ENCODE data around the gene FXYD1.
"Not testable (repeated sequence)": the region's sequence is repeated elsewhere in the genome, so short reads cannot be mapped to it uniquely, and the experiment has no call there.

Gene FXYD1

DNA sequence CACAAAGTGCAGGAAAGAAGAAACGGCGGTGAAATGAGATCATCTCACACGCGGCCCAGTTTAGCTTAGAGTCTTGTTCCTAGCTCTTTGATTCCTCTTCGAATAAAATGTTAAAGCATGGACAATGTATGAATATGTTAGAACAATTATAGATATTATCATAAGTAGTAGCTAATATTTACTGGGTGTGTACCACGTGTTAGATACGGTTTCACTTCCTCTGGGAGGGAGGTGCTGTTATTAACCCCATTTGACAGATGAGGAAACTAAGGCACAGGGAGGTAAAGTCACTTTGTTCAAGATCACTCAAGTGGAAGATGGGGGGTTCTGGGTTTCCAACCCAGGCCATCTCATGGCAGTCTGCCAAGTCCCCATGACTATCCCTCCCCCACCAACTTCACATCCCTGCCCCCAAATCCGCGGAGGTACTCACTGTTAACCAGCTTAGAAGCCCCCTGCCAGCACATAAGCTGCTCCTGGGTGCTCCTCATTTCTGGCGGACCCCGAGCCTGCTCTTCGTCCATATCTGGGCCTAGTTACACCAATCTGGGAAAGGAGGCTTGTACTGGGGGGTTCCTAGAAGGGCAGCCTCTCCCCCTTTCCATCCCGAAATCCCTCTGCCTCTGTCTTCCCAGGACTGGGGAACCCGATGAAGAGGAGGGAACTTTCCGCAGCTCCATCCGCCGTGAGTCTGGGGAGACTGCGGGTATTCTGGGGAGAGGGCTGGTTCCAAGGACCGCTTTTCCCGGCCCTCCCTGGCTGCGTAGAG, 3.4 kb downstream of the FXYD1 start:
- no peak for DNase-seq

DNA sequence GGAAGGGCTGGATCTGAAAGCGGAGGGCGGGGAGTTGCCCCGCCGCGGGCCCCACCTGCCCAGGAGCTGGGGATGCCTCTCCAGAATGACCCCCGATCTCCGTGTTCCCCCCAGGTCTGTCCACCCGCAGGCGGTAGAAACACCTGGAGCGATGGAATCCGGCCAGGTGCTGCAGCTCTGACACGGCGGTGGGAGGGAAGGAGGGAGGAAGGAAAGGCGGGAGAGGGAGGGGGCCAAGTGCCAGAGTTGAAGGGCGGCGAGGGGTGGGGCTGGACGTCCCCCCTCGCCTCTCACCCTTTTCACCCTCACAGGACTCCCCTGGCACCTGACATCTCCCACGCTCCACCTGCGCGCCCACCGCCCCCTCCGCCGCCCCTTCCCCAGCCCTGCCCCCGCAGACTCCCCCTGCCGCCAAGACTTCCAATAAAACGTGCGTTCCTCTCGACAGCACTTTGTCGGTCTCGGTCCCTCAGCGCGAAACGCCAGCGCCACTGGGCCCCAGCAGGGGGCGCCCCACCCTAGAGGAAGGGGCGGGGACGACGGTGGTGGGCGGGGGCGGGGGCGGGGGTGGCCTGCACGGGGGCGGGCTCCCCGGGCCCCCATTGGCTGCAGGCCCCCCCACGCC, 4.1 kb downstream of the FXYD1 start:
- peak in 38 of 56 donors; percentile 19 to 79 (median 48) for DNase-seq

DNA sequence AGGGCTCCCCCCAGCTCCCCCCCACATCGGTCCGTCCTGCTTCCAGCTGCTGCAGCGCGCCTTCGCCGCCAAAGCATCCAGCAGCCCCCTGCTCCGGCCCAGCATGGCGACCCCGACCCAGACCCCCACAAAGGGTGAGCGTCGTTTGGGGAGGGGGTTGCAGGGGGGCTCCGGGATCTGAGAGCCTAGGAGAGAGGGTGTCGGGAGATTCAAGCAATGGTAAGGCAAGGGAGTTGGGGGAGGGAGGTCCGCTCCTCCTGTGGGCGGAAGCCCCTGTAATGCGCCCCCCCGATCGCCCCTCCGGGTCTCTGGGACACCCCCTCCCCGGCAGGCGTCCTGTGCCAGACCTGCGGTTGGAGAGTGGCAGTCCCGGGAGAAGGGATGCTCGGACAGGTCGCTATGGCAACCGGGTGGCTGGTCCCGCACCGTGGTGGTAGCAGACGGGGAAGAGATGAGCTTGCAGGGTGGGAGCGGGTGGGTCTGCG, 4.6 kb downstream of the FXYD1 start, which contains the start of gene FXYD7:
TSS of gene FXYD7 (plus strand) at position 25 of the 485 bp plus-strand sequence. CDS start at position 104, 79 bp downstream.
- peak in 19 of 56 donors; percentile 13 to 59 (median 28) for DNase-seq

DNA sequence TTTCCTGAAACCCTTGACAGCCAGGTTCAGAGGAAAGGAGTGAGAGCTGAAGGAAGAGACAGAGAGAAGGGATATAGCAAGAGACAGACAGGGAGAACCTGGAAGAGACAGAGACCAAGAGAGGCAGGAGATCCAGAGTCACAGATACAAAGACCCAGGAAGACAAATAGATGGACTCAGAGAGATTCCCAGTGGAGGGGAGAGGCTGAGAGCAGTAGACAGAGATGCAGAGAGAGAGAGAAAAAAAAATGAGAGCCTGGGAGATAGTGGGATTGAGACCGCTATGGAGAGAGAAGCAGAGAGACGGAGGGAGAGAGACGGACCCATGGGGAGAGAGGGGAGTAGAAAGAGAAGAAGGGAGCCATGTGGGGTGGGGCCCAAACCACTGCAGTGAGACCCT, 5.2 kb downstream of the FXYD1 start:
- DNase-seq = no peak

DNA sequence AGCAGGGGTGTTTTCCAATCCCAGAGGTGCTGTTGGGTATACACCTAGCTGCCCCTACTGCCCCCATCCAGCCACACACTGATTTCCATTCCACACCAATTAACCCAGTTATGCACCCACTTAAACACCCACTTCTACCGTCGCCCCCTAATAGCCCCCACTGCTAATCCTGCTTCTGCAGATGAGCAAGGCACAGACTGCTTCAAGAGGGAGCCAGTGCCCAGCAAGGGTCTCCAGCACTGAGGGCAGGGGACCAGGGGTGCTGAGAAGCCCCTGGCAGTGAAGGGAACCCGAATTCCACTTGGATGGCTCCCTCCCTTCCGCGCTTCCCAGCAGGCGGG, 5.6 kb downstream of the FXYD1 start:
- DNase-seq = no peak

DNA sequence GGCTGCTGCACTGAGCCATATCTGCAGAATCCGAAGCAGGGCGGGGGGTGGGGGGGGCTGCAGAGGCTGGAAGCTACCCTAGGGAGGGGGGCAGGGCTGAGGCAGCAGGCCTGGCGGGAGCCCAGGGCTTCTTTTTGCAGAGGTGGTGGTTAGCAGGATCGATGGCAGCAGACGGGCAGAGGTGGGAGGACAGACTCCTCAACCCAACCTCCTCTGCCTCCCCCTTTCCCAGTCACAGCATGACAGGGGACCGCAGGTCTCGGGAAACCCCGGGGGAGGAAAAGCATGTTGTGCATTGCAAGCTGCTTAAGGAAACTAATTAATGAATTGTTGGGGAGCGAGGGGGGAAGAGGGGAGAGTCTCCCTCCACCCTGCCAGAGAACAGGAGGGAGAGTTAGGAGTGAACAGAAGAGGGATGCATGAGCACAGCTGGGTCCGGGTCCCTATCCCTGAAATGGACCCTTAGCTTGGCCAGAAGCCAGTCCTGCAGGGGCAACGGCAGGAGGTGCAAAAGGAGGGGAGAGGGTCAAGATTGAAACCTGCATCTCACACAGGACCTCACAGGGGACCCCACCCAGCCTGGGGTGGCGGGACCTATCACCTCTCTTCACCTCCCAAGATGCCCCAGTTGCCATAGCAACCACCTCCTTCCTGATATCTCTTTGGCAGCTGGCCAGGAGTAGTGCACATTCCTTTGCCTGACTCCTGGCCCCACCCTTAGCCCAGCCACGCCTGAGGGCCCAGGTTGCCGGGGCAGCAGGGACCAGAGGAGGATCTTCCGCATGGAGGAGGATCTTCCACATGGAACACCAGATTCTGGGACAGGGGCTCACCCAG, 6.2 kb downstream of the FXYD1 start:
- peak in 18 of 56 donors; percentile 14 to 68 (median 36) for DNase-seq

DNA sequence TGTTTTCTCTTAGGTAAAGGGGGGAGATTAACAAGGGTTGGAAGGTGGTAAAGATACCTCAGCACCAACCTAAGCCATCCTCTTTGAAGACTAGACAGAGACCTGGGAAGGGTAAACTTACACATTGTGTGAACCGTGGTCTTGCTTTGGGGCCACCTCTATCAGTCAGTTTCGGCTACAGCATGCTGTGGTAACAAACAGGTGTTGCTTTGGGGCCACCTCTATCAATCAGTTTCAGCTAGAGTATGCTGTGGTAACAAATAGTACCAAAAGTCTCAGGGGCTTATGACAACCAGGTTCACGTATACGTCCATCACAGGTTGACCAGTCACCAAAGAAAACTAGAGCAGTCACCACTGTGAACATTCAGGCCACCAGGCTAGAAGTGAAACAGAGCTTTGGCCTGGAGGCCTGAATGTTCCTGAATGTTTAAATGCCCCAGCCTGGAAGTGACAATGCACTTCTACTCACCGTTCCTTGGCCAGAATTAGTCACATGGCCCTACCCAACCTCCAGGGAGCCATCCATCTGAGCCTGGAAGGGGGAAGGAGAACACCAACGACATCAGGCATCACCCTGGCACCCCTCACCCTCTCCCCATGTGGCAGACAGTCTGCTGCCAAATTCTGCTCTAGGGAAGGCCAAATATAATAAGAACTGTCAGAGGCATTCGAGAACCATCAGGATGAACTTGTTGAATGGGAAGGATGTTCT, 8.3 kb downstream of the FXYD1 start:
- no peak for DNase-seq

DNA sequence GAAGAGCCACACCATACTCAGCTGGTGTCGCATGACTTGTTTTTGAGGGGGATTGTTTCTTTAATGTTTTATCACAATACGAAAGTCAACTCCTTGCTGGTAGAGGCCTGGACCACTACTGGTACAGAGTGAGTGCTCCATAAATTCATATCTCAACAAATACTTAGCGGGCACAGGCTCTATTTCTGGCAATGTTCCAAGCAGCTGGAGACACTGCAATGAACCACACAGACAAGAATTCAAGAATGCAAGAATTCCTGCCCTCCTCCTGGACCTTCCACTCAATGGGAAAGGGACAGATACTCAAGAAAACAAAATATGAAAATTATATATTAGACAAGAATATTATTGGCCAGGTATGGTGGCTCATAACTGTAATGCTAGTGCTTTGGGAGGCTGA, 10.8 kb downstream of the FXYD1 start:
- DNase-seq = no peak

DNA sequence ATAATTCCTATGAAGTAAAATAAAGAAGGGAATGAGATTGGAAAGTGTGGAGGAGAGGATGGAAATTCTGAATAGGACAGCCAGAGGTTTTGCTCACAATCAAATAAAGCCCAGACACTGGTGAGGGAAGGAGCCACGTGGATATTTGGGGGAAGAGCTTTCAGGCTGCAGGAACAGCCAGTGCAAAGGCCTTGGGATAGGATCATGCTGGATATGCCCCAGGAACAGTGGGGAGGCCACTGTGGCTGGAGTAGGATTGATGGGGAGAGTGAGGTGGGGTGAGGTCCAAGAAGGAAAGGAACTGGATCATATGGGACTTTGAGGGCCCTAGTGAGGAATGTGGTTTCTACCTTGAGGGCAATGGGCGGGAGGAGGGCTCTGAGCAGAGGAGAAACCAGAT, 11.8 kb downstream of the FXYD1 start:
- no peak for DNase-seq

DNA sequence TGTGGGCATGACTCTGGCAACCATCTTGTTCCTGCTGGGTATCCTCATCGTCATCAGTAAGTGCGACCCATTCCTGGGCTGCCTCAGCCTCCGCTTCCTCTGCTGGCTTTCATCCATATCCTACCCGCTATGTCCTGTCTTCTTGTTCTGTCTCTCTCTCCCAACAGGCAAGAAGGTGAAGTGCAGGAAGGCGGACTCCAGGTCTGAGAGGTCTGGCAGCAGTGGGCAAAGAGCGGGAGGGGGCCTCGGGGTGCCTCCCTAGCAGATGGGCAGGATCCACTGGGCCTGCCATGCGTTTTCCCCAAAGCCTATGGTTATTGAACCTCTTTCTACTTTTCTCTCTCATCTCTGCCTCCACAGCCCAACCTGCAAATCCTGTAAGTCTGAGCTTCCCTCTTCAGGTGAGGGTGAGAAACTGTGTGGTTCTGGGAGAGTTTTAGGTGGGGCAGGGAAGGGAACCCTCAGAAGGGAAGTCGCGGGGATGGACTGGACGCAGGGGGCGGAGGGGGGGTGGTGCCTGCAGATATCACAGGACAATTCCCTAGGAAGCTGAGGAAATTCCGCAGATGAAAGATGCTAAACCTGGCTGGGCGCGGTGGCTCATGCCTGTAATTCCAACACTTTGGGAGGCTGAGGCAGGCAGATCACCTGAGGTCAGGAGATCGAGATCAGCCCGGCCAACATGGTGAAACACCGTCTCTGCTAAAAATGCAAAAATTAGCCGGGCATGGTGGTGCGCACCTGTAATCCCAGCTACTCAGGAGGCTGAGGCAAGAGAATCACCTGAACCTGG, 12.8 kb downstream of the FXYD1 start:
- no peak for DNase-seq

DNA sequence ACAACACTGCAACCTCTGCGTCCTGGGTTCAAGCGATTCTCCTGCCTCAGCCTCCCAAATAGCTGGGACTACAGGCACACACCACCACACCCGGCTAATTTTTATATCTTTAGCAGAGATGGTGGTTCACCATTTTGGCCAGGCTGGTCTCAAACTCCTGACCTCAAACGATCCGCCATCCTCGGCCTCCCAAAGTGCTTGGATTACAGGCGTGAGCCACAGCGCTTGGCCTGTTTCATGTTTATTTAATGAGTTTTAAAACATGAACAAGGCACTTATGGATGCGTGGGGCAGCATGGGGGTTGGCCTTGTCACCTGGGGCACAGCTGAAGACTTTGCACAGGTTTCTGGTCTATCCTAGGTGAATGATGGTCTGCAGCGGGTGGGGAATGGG, 14.5 kb downstream of the FXYD1 start:
- not testable (repeated sequence) for DNase-seq

DNA sequence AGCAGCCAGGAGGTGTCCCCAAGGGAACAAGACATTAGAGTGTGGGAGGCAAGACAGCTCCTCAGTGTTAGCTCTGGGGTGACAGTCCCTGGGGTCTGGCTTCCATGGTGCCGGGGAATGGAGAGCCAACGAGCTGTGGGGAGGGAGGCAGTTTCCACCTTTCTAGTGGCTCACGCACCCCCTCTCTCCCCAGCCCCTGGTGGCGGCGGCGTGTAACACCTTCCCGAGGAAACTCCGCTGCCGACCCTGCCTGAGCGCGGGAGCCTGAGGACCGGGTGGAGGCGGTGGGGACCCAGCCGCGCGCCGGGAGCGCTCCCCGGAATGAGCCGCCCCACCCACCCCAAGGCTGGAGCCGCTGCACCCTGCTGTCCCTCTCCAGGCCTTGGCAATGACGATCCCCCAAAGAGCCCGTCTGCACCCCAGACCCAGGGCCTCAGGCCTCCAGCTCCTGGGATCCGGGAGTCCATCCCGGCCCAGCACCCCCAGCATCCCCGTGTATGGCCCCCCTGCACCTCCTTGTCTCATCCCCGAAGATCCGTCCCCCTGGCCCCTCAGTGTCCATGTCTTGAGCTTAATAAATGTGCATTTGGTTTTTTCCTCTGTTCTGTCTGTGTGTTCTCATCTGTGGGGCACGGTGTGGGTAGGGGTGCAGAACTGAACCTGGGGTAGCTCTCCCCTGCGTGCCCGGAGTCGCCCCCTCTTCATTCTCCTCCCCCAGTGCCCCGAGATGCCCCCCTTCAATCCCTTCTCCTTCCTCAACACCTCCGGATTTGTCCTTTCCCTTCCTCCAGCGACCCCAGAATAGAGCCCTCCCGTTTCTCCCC, 15.3 kb downstream of the FXYD1 start:
- no peak for DNase-seq

DNA sequence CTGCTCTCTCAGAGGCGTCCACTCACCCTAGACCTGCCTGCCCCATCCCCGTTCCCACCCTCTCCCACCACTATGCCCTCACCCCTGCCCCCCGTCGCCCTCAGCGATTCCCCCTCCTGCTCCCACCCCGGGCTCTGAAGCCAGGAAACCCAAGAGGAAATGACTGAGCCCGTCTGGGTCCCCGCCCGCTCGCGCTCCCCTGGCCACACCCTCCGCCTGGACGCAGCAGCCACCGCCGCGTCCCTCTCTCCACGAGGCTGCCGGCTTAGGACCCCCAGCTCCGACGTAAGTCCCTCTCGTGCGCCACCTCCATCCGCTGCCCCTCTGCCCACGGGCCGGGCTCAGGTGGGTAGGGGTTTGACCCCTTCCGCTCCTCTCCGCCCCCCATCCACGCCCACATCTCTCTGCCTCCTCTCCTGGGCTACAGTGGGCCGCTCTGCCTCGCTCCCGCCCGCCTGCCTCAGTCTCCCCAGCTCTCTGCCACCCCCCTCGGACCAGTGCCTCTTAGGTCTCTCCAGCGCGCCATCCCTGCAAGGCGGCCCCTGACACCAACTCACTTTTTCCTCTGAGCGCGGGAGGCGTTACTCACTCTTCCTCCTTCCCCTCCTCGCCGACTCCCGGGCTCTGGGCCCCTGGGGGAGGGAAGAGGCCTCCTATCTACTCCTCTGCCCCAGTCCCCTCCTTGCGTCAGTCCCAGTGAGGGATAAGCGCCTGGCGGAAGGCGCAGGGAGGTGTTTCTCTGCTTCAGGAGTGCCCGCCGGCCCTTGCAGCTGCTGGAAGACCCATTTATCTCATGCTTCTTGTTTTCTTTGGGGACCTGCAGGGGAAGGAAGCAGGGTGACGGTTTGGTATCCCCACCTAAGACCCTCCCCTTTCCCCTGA, 16.1 kb downstream of the FXYD1 start, which contains the start of gene FXYD5:
TSS of gene FXYD5 (plus strand) at position 211 of the 882 bp plus-strand sequence. CDS start 816 bp downstream, outside the sequence.
- DNase-seq = peak in 1 of 56 donors; percentile 14

DNA sequence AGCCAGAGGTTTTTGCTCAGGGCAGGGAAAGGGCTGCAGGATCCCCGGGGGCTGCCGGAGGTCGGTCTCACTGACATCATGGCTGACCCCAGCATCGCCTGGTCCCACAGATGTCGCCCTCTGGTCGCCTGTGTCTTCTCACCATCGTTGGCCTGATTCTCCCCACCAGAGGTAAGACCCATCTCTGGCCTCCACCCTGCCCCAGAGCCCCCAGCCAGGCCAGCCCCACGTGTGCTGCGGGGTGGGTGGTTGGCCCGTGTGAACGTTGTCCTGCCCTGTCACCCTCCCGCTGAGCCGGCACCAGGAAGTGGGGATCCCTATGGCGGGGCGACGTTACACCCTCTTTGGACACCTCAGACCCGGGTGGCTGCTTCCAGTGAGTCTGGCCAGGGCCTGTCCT, 16.8 kb downstream of the FXYD1 start:
- DNase-seq = no peak

DNA sequence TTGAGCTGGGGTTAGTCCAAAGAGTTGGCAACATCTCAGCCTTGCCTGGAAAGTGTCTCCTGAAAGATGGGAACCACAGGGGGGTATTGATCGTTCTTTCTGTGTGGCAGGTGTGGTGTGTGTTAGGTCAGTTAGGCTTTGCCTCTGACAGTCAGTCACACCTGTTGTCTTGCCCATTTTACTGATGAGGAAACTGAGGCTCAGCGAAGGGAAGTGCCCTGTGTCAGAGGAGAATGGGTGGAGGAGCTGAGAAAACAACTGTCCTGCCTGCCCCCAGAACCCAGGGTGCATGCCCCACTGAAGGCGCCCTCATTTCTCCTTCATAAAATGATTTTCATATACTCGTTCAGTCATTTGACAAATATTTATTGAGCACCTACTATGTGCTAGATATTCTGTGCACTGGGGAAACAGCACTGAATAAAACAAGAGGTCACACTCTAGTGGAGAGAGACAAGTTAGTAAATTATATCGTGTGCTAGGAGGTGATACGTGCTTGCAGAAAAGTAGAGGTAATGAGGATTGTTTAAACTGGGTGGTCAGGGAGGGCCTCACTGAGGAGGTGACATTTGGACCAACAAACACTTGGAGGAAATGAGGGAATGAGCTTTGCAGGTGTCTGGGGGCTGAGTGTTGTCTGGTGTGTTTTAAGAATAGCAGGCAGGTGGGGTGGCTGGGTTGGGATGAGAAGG, 17.5 kb downstream of the FXYD1 start:
- no peak for DNase-seq

DNA sequence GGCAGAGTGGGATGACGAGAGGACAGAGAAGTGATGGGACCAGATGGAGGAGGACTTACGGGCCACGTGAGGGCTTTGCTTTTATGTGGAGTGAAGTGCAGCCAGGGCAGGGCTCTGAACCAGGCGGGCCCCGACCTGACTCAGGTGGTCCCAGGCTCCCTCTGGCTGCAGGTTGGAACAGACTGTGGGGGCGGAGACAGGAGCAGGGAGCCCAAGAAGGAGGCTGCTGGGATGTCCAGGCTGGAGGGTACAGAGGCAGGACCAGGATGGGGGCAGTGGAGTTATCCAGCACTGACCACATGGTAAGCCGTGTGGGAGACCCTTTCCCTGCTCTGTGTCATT, 18.0 kb downstream of the FXYD1 start:
- no peak for DNase-seq

DNA sequence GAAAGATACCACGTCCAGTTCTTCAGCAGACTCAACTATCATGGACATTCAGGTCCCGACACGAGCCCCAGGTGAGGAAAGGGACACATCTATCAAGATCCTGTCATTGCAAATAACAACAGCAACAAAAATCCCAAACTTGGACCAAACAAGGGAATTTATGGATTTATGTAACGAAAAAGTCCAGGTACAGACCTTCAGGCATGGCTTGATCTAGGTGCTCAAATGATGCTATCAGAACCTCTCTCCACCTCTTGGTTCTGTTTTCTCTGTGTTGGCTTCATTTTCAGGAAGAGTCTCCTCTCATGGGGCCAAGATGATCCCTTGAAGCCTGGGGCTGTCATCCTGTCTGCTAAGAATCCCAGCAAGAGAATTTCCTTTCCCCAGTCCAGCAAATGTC, 18.8 kb downstream of the FXYD1 start:
- no peak for DNase-seq

DNA sequence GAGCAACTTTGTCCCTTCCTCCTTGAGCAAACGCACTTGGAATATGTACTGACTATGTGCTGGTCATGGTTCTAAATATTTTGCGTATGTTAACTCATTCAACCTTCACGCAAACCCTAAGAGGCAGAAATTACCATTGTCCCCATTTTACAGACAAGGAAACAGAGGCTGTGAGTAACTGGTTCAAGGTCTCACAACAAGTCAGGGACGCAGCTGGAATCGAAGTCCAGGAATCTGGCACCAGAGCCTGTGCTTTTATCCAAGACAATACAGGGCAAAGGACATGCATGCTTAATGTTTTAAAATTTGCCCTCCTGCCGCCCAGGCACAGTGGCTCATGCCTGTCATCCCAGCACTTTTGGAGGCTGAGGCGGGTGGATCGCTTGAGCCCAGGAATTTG, 21.0 kb downstream of the FXYD1 start:
- DNase-seq = no peak
